SK-N-SH (cell line): ENCODE data around the gene RAB3GAP2. TPM values are rescaled to one million over a fixed set of nuclear protein-coding genes. Genes with fewer than 3 reads are reported as not detected.

Experiments used
- CTCF ChIA-PET: fragments of 300-600, 350-600 bp; formaldehyde crosslinking; extraction: SDS; loops from one replicate; lab custom pipeline; 2021; lab: Yijun Ruan, JAX
- POLR2A ChIA-PET: fragments of 350-600 bp; sonication (Branson Sonifier 250); formaldehyde crosslinking; extraction: SDS; loops from one replicate; lab custom pipeline; 2020; ENCODE audit warnings: antibody characterized with exemption, inconsistent platforms; lab: Yijun Ruan, JAX
- DNase-seq: peaks from one replicate; pipeline ENCODE4 v3.0.0; 2012
- H2AFZ ChIP-seq: fragments of 200-600 bp; sonication (generic); 2 replicates; pipeline ENCODE4 v1.8.1; 2016; ENCODE audit warnings: antibody characterized with exemption, mild to moderate bottlenecking, low read depth
- H3F3A ChIP-seq: fragments of 200-600 bp; sonication (generic); replicated peaks from 2 replicates; pipeline ENCODE3; 2016; ENCODE audit warnings: antibody characterized with exemption, mild to moderate bottlenecking; ENCODE audit not compliant: insufficient read depth
- H3K27ac ChIP-seq, 2 experiments: fragments of 200-500 bp in 1 of 2; fragments of 200-600 bp in 1 of 2; sonication (Bioruptor generic) in 1 of 2; sonication (generic), shearing (Covaris generic) in 1 of 2; 2 replicates each; pipeline versions ENCODE4 v1.5.1 to v1.6.1; 2014 to 2016; ENCODE audit warnings: low read depth in 2 of 2, inconsistent platforms in 1 of 2, low read length in 1 of 2, mild to moderate bottlenecking in 1 of 2, mixed read lengths in 1 of 2
- H3K27me3 ChIP-seq: fragments of 200-600 bp; sonication (generic), shearing (Covaris generic); 2 replicates; pipeline ENCODE4 v1.6.1; 2016; ENCODE audit warnings: mixed run types; ENCODE audit not compliant: insufficient read depth
- H3K36me3 ChIP-seq, 2 experiments: fragments of 200-500 bp in 1 of 2; fragments of 200-600 bp in 1 of 2; sonication (Bioruptor generic) in 1 of 2; sonication (generic) in 1 of 2; replicated peaks in 1 of 2; 2 replicates each; pipeline versions ENCODE3 to v1.5.1; 2014 to 2016; ENCODE audit warnings: low read length in 1 of 2, mild to moderate bottlenecking in 1 of 2; ENCODE audit not compliant: insufficient read depth in 2 of 2, control insufficient read depth in 1 of 2
- H3K4me1 ChIP-seq, 2 experiments: fragments of 200-500 bp in 1 of 2; fragments of 200-600 bp in 1 of 2; sonication (Bioruptor generic) in 1 of 2; sonication (generic), shearing (Covaris generic) in 1 of 2; 2 replicates each; pipeline versions ENCODE4 v1.5.1 to v1.6.1; 2014 to 2016; ENCODE audit warnings: low read depth in 1 of 2, low read length in 1 of 2, mixed run types in 1 of 2; ENCODE audit not compliant: insufficient read depth in 2 of 2, control insufficient read depth in 1 of 2
- H3K4me2 ChIP-seq: fragments of 200-600 bp; sonication (generic), shearing (Covaris generic); 2 replicates; pipeline ENCODE4 v1.6.1; 2017; ENCODE audit warnings: mixed run types
- H3K4me3 ChIP-seq, 2 experiments: fragments of 200-500 bp in 1 of 2; fragments of 200-600 bp in 1 of 2; sonication (Bioruptor generic) in 1 of 2; sonication (generic), shearing (Covaris generic) in 1 of 2; 2 replicates each; pipeline versions ENCODE4 v1.5.1 to v1.8.1; 2014 to 2016; ENCODE audit warnings: low read depth in 2 of 2, inconsistent platforms in 1 of 2, low read length in 1 of 2, mild to moderate bottlenecking in 1 of 2, mixed read lengths in 1 of 2, moderate library complexity in 1 of 2
- H3K79me2 ChIP-seq: fragments of 200-600 bp; sonication (generic); 2 replicates; pipeline ENCODE4 v1.8.1; 2017; ENCODE audit warnings: mild to moderate bottlenecking; ENCODE audit not compliant: insufficient read depth
- H3K9ac ChIP-seq: fragments of 200-600 bp; sonication (generic); 2 replicates; pipeline ENCODE4 v1.6.1; 2017; ENCODE audit warnings: mixed run types
- H3K9me2 ChIP-seq: fragments of 200-600 bp; sonication (generic); 2 replicates; pipeline ENCODE4 v1.6.1; 2017; ENCODE audit warnings: mixed run types
- H3K9me3 ChIP-seq: fragments of 200-600 bp; sonication (generic); 2 replicates; pipeline ENCODE4 v1.6.1; 2017; ENCODE audit warnings: mixed run types, mild to moderate bottlenecking, moderate library complexity
- H4K20me1 ChIP-seq: fragments of 200-600 bp; sonication (generic); 2 replicates; pipeline ENCODE4 v1.6.1; 2017; ENCODE audit warnings: mild to moderate bottlenecking, mixed run types; ENCODE audit not compliant: insufficient read depth
- EP300 ChIP-seq, 2 experiments: IDR thresholded peaks; 2 replicates each; pipeline versions ENCODE4 v1.4.0 to v1.6.1; 2012; ENCODE audit warnings: borderline replicate concordance in 1 of 2, low read depth in 1 of 2, low read length in 1 of 2
- FOXJ3 ChIP-seq: sonication (generic); formaldehyde crosslinking; IDR thresholded peaks from 2 replicates; pipeline ENCODE4 v1.5.1; 2020; ENCODE audit warnings: mild to moderate bottlenecking, missing genetic modification reagents
- FOXM1 ChIP-seq: IDR thresholded peaks from 2 replicates; pipeline ENCODE4 v1.4.0; 2012; ENCODE audit warnings: low read depth, mild to moderate bottlenecking
- JUND ChIP-seq: IDR thresholded peaks from 2 replicates; pipeline ENCODE4 v1.4.0; 2012
- MEF2A ChIP-seq: IDR thresholded peaks from 2 replicates; pipeline ENCODE4 v1.4.0; 2012; ENCODE audit warnings: low read depth, borderline replicate concordance
- NFIC ChIP-seq: IDR thresholded peaks from 2 replicates; pipeline ENCODE4 v1.4.0; 2012; ENCODE audit warnings: borderline replicate concordance
- POLR2AphosphoS5 ChIP-seq: IDR thresholded peaks from 2 replicates; pipeline ENCODE4 v1.6.1; 2012; ENCODE audit warnings: low read depth, low read length
- RCOR1 ChIP-seq: fragments of 150-350 bp; IDR thresholded peaks from 2 replicates; pipeline ENCODE4 v1.6.1; 2017; ENCODE audit warnings: antibody characterized with exemption, low read length
- TAF1 ChIP-seq: IDR thresholded peaks from 2 replicates; pipeline ENCODE4 v1.6.1; 2012; ENCODE audit warnings: low read depth, mild to moderate bottlenecking, low read length, moderate library complexity, borderline replicate concordance
- YY1 ChIP-seq: IDR thresholded peaks from 2 replicates; pipeline ENCODE4 v1.4.0; 2012; ENCODE audit warnings: low read depth, mild to moderate bottlenecking
- WGBS: methylation state at CpG from one replicate; pipeline ENCODE4 v1.1.6; 2017; ENCODE audit warnings: low lambda C conversion rate; 5-methylcytosine and 5-hydroxymethylcytosine counted together
- polyA plus RNA-seq, 3 experiments: library from polyadenylated mRNA; depleted of rRNA; stranded (reverse); fragments of >200 nt; gene quantifications; 2 replicates each; pipeline ENCODE4 v1.2.3, GENCODE V29; 2012
- TF ChIP-seq, protein P1 (sequence below): IDR thresholded peaks from 2 replicates; pipeline ENCODE4 v1.6.1; 2012; ENCODE audit warnings: mild to moderate bottlenecking, low read depth, low read length, moderate library complexity
- TF ChIP-seq, protein P2 (sequence below): IDR thresholded peaks from 2 replicates; pipeline ENCODE4 v1.4.0; 2012; ENCODE audit warnings: low read depth, borderline replicate concordance
- TF ChIP-seq, protein P3 (sequence below): fragments of 150-350 bp; IDR thresholded peaks from 2 replicates; pipeline ENCODE4 v1.6.1; 2016; ENCODE audit warnings: mild to moderate bottlenecking, low read depth, low read length
- TF ChIP-seq, protein P4 (sequence below): IDR thresholded peaks from 2 replicates; pipeline ENCODE4; 2012

Gene RAB3GAP2
- polyA plus RNA-seq, 1 of the 3 experiments (the other 2 are of a cell fraction) = 9.3 TPM

DNA sequence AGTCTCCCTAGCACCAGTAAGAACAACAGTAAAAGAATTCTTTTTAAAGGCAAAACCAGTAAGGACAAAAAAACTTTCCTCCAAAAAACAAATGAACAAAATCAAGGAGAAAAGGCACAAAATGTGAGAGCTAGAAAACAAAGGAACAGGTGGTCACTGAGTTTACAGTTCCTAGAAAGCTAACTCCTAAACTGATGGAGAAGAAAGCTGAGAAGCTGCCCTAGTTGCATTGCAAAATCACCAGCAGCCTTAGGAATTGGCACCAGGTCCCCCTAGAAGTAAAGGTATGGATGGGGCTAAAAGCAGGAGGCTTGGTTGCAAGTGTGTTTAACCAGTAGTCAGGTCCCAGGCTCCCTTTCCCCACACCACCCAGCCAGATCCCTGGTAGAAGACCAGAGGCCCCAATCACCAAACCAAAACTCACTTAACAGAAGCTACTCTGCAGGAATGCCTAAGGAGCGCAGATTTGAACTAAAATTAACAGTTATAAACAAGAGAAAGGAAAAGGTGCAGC, 47.6 kb downstream of the RAB3GAP2 start:
- Histone ChIP-seq H3K9me3 (no peaks in the 10 kb centered on the region), H3K79me2 (peaks cover 42% of the 10 kb centered on the region; the same call in 1 of the 2 replicates), H3F3A (peaks cover 8% of the 10 kb centered on the region), H3K9me2 (no peaks in the 10 kb centered on the region), H3K9ac (no peak overlapping the region), H3K27ac (no peak overlapping the region), H3K4me3 (no peak overlapping the region), H3K4me1 (no peaks in the 10 kb centered on the region; a peak in 1 of 4 replicates), H4K20me1 (peaks cover 6% of the 10 kb centered on the region), H3K27me3 (no peaks in the 10 kb centered on the region), H3K36me3 (peaks cover 10 to 20% of the 10 kb centered on the region in 2 experiments), H2AFZ (no peak overlapping the region), H3K4me2 (no peak overlapping the region)
- CTCF ChIA-PET = interaction anchor here (1.5 to 1.7 kb wide), 2 partner anchors 8 to 552 kb away, joined by 4 to 5 read pairs; no protein-coding TSS in a partner anchor
- POLR2A ChIA-PET = no interaction called here
- TF ChIP-seq, protein P1, sequence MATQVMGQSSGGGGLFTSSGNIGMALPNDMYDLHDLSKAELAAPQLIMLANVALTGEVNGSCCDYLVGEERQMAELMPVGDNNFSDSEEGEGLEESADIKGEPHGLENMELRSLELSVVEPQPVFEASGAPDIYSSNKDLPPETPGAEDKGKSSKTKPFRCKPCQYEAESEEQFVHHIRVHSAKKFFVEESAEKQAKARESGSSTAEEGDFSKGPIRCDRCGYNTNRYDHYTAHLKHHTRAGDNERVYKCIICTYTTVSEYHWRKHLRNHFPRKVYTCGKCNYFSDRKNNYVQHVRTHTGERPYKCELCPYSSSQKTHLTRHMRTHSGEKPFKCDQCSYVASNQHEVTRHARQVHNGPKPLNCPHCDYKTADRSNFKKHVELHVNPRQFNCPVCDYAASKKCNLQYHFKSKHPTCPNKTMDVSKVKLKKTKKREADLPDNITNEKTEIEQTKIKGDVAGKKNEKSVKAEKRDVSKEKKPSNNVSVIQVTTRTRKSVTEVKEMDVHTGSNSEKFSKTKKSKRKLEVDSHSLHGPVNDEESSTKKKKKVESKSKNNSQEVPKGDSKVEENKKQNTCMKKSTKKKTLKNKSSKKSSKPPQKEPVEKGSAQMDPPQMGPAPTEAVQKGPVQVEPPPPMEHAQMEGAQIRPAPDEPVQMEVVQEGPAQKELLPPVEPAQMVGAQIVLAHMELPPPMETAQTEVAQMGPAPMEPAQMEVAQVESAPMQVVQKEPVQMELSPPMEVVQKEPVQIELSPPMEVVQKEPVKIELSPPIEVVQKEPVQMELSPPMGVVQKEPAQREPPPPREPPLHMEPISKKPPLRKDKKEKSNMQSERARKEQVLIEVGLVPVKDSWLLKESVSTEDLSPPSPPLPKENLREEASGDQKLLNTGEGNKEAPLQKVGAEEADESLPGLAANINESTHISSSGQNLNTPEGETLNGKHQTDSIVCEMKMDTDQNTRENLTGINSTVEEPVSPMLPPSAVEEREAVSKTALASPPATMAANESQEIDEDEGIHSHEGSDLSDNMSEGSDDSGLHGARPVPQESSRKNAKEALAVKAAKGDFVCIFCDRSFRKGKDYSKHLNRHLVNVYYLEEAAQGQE = no peak
- TF ChIP-seq POLR2AphosphoS5 = no peak
- TF ChIP-seq FOXJ3 (CRISPR knock-in tag) = no peak
- TF ChIP-seq JUND = no peak
- TF ChIP-seq, protein P2, sequence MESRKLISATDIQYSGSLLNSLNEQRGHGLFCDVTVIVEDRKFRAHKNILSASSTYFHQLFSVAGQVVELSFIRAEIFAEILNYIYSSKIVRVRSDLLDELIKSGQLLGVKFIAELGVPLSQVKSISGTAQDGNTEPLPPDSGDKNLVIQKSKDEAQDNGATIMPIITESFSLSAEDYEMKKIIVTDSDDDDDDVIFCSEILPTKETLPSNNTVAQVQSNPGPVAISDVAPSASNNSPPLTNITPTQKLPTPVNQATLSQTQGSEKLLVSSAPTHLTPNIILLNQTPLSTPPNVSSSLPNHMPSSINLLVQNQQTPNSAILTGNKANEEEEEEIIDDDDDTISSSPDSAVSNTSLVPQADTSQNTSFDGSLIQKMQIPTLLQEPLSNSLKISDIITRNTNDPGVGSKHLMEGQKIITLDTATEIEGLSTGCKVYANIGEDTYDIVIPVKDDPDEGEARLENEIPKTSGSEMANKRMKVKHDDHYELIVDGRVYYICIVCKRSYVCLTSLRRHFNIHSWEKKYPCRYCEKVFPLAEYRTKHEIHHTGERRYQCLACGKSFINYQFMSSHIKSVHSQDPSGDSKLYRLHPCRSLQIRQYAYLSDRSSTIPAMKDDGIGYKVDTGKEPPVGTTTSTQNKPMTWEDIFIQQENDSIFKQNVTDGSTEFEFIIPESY = no peak
- no peak for TF ChIP-seq NFIC
- no peak for TF ChIP-seq TAF1
- TF ChIP-seq EP300 (IDR thresholded peaks at IDR 0.05; ENCODE audit: borderline replicate concordance in 1 of 2, low read depth in 1 of 2, low read length in 1 of 2) = no peak
- TF ChIP-seq FOXM1 = no peak
- no peak for TF ChIP-seq MEF2A
- TF ChIP-seq, protein P3, sequence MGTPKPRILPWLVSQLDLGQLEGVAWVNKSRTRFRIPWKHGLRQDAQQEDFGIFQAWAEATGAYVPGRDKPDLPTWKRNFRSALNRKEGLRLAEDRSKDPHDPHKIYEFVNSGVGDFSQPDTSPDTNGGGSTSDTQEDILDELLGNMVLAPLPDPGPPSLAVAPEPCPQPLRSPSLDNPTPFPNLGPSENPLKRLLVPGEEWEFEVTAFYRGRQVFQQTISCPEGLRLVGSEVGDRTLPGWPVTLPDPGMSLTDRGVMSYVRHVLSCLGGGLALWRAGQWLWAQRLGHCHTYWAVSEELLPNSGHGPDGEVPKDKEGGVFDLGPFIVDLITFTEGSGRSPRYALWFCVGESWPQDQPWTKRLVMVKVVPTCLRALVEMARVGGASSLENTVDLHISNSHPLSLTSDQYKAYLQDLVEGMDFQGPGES = no peak
- no peak for TF ChIP-seq YY1
- TF ChIP-seq, protein P4, sequence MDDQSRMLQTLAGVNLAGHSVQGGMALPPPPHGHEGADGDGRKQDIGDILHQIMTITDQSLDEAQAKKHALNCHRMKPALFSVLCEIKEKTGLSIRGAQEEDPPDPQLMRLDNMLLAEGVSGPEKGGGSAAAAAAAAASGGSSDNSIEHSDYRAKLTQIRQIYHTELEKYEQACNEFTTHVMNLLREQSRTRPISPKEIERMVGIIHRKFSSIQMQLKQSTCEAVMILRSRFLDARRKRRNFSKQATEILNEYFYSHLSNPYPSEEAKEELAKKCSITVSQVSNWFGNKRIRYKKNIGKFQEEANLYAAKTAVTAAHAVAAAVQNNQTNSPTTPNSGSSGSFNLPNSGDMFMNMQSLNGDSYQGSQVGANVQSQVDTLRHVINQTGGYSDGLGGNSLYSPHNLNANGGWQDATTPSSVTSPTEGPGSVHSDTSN = no peak
- TF ChIP-seq RCOR1 = no peak
- 100% methylated on average over 1 of the region's 1 CpG for WGBS
- no peak for DNase-seq
